ENCODE measurements around the gene KANK4.

Gene KANK4

GRCh38 chr1:62341089-62341488 lies 21.9 kb upstream of the KANK4 start:
- ChIA-PET POLR2A (no interaction called here), CTCF (no interaction called here)
- TF ChIP-seq, protein P1, sequence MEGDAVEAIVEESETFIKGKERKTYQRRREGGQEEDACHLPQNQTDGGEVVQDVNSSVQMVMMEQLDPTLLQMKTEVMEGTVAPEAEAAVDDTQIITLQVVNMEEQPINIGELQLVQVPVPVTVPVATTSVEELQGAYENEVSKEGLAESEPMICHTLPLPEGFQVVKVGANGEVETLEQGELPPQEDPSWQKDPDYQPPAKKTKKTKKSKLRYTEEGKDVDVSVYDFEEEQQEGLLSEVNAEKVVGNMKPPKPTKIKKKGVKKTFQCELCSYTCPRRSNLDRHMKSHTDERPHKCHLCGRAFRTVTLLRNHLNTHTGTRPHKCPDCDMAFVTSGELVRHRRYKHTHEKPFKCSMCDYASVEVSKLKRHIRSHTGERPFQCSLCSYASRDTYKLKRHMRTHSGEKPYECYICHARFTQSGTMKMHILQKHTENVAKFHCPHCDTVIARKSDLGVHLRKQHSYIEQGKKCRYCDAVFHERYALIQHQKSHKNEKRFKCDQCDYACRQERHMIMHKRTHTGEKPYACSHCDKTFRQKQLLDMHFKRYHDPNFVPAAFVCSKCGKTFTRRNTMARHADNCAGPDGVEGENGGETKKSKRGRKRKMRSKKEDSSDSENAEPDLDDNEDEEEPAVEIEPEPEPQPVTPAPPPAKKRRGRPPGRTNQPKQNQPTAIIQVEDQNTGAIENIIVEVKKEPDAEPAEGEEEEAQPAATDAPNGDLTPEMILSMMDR (IDR thresholded peaks at IDR 0.05; ENCODE audit: control extremely low read depth, extremely low read depth, low read depth, missing control alignments), result no peak
- DNase-seq (ENCODE audit: extremely low spot score), result no peak

GRCh38 chr1:62337706-62338631 lies 18.7 kb upstream of the KANK4 start:
- DNase-seq (ENCODE audit: extremely low spot score), result no peak
- TF ChIP-seq, protein P1 (IDR thresholded peaks at IDR 0.05; ENCODE audit: control extremely low read depth, extremely low read depth, low read depth, missing control alignments), result no peak
- ChIA-PET POLR2A (no interaction called here), CTCF (no interaction called here)

- no peak for DNase-seq (ENCODE audit: extremely low spot score)
- CTCF ChIA-PET, result no interaction called here
- TF ChIP-seq, protein P1 (IDR thresholded peaks at IDR 0.05; ENCODE audit: control extremely low read depth, extremely low read depth, low read depth, missing control alignments), result no peak
- POLR2A ChIA-PET, result no interaction called here
Measured at GRCh38 chr1:62336995-62337705, 17.9 kb upstream of the KANK4 start.

DNA sequence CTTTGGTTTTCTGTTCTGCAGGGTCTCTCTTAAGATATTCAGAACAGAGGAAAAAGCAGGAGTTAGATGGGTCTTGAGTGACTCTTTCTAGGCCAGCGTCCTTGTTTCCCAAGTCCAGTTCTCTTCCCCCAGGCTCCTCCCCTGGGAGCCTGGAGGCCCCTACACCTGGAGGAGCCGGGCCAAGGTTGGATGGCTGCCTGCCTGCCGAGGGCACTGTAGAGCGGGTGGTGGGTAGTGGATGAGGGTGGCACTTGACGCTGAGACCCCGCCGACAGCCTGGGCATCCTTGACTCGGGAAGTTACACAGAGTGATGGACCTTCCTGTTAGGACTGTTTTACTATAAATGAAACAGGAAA lies 17.4 kb upstream of the KANK4 start:
- DNase-seq (ENCODE audit: extremely low spot score), result no peak
- POLR2A ChIA-PET, result no interaction called here
- CTCF ChIA-PET, result no interaction called here
- TF ChIP-seq, protein P1 (IDR thresholded peaks at IDR 0.05; ENCODE audit: control extremely low read depth, extremely low read depth, low read depth, missing control alignments), result no peak

DNA sequence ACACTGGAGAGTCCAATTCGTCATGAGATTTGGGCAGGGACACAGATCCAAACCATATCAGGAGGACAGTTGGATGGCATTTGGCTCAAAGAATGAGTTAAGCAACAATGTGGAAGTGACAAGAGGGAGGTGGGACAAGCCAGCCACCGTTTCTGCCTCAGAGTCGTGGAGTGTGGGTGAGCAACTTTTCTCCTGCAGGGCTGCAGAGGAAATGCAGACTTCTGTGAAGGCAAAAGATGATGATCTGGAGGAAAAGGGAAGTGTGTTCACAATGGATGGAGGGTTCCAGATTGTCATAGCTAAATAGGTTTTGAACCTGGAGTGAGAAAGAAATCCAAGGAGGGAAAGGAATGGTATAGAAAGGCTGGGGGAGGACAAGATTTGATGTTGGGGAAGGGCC lies 16.4 kb upstream of the KANK4 start:
- no peak for DNase-seq (ENCODE audit: extremely low spot score)
- POLR2A ChIA-PET, result no interaction called here
- TF ChIP-seq, protein P1 (IDR thresholded peaks at IDR 0.05; ENCODE audit: control extremely low read depth, extremely low read depth, low read depth, missing control alignments), result no peak
- CTCF ChIA-PET, result no interaction called here

GRCh38 chr1:62334434-62334985 lies 15.3 kb upstream of the KANK4 start:
- DNase-seq (ENCODE audit: extremely low spot score), result no peak
- TF ChIP-seq, protein P1 (IDR thresholded peaks at IDR 0.05; ENCODE audit: control extremely low read depth, extremely low read depth, low read depth, missing control alignments), result no peak
- CTCF ChIA-PET, result no interaction called here
- POLR2A ChIA-PET, result no interaction called here
